B cell (primary cell): ENCODE measurements around the gene BEND5.

Experiments
- CTCF ChIP-seq: fragments of 200-600 bp; IDR thresholded peaks from one replicate; pipeline ENCODE4 v1.8.0; 2022; ENCODE audit warnings: antibody characterized with exemption, mild to moderate bottlenecking
- EZH2 ChIP-seq: IDR thresholded peaks from 2 replicates; pipeline ENCODE4 v1.6.1; 2012; ENCODE audit warnings: borderline replicate concordance, low read depth, mild to moderate bottlenecking, moderate library complexity, low read length; ENCODE audit not compliant: insufficient read depth, poor library complexity, severe bottlenecking

GRCh38 chr1:48680411-48681035 lies 96.2 kb downstream of the BEND5 start:
- TF ChIP-seq CTCF (no peak), EZH2 (no peak)
